Motor neuron (in vitro differentiated cells): ENCODE results near the gene C20orf173. TPM values are rescaled to one million over a fixed set of nuclear protein-coding genes. Genes with fewer than 3 reads are reported as not detected.
"Not testable (repeated sequence)": the region's sequence is repeated elsewhere in the genome, so short reads cannot be mapped to it uniquely, and the experiment has no call there.

Experiments used
- ATAC-seq, 8 experiments: fragments of 200-7000 bp; cut with Tn5 transposase; replicated peaks in 6 of 8; 2 replicates each; pipeline ENCODE4 v1.8.0; 2021; ENCODE audit warnings: mild to moderate bottlenecking in 8 of 8, moderate library complexity in 8 of 8
- H3K27ac ChIP-seq, 2 donors: fragments of 250-450 bp; sonication (Bioruptor Pico); 2 replicates each; pipeline ENCODE4 v1.9.0; 2021; ENCODE audit warnings: antibody characterized with exemption in 2 of 2, mild to moderate bottlenecking in 2 of 2, moderate library complexity in 1 of 2
- H3K4me1 ChIP-seq, 2 donors: fragments of 250-450 bp; sonication (Bioruptor Pico); replicated peaks in 1 of 2; 2 replicates each; pipeline ENCODE4 v1.6.1; 2021; ENCODE audit warnings: antibody characterized with exemption in 2 of 2, mild to moderate bottlenecking in 2 of 2, moderate library complexity in 1 of 2
- H3K4me3 ChIP-seq, 5 donors: fragments of 250-450 bp; sonication (Bioruptor Pico); 2 replicates each; pipeline ENCODE4 v1.9.0; 2021; ENCODE audit warnings: antibody characterized with exemption in 5 of 5, mild to moderate bottlenecking in 5 of 5, moderate library complexity in 4 of 5
- WGBS, 10 experiments: fragments of 450-650 bp; shearing (Covaris generic); methylation state at CpG; one replicate each; pipeline ENCODE4 v1.0.0; 2022; 5-methylcytosine and 5-hydroxymethylcytosine counted together
- in situ Hi-C, 9 experiments: fragments of 400-800 bp; cut with MboI; loops; one replicate each; pipeline ENCODE4 v1.15.0; 2021; ENCODE audit warnings: low sequenced_read_pairs in 9 of 9, low pct_unique_long_range_greater_than_20kb in 2 of 9; ENCODE audit not compliant: unreplicated experiment in 9 of 9
- total RNA-seq, 8 experiments: library from RNA; unstranded; fragments of 300-600 nt; gene quantifications; 2 replicates each; pipeline versions ENCODE4 v1.2.3 to v1.2.4, GENCODE V29; 2022

The C20orf173 gene
- total RNA-seq, 8 experiments from 2014 or later: 0.31 TPM; not detected in 7

- ATAC-seq: no peak
- H3K4me1 ChIP-seq: no peaks in the 10 kb centered on the region
- no peak overlapping the region for H3K4me3 ChIP-seq
- H3K27ac ChIP-seq: no peak overlapping the region
- 50 to 81% methylated on average over 4 to 5 of the region's 18 CpGs; no CpG with 5 or more reads in 8 of the 10 experiments for WGBS, 10 experiments
- in situ Hi-C loops: no loop called here
Observed at GRCh38 chr20:35560105-35560511, 30.7 kb upstream of the C20orf173 start.

- Histone ChIP-seq H3K4me3 (no peak overlapping the region), H3K4me1 (no peaks in the 10 kb centered on the region), H3K27ac (no peak overlapping the region)
- ATAC-seq: no peak
- WGBS, 10 experiments: 92 to 100% (median 98%) methylated on average over 2 to 8 of the region's 24 CpGs; no CpG with 5 or more reads in 6 of the 10 experiments
- in situ Hi-C loops: no loop called here
Observed at GRCh38 chr20:35559042-35559693, 29.7 kb upstream of the C20orf173 start.

GRCh38 chr20:35558451-35558850 lies 29.0 kb upstream of the C20orf173 start:
- in situ Hi-C loops: no loop called here
- H3K4me3 ChIP-seq: no peak overlapping the region
- H3K4me1 ChIP-seq: no peaks in the 10 kb centered on the region
- ATAC-seq: no peak
- WGBS, 10 experiments: 17 to 100% (median 83%) methylated on average over 1 to 2 of the region's 4 CpGs; no CpG with 5 or more reads in 6 of the 10 experiments
- no peak overlapping the region for H3K27ac ChIP-seq

- in situ Hi-C loops: no loop called here
- 100% methylated on average over 1 of the region's 8 CpGs; no CpG with 5 or more reads in 9 of the 10 experiments for WGBS, 10 experiments
- ATAC-seq: no peak
- H3K4me1 ChIP-seq: no peaks in the 10 kb centered on the region
- no peak overlapping the region for H3K4me3 ChIP-seq
- no peak overlapping the region for H3K27ac ChIP-seq
Observed at GRCh38 chr20:35556871-35557270, 27.4 kb upstream of the C20orf173 start.

GRCh38 chr20:35555951-35556645 lies 26.6 kb upstream of the C20orf173 start:
- ATAC-seq: no peak
- in situ Hi-C loops: no loop called here
- Histone ChIP-seq H3K4me1 (no peaks in the 10 kb centered on the region), H3K4me3 (no peak overlapping the region), H3K27ac (no peak overlapping the region)
- 87 to 100% (median 93%) methylated on average over 1 to 6 of the region's 21 CpGs; no CpG with 5 or more reads in 7 of the 10 experiments for WGBS, 10 experiments

- H3K27ac ChIP-seq, in situ Hi-C loops, ATAC-seq, H3K4me3 ChIP-seq, H3K4me1 ChIP-seq: not testable (repeated sequence)
- 67 to 100% (median 91%) methylated on average over 1 to 4 of the region's 4 CpGs; no CpG with 5 or more reads in 6 of the 10 experiments for WGBS, 10 experiments
Observed at GRCh38 chr20:35555461-35555860, 26.0 kb upstream of the C20orf173 start.

- Histone ChIP-seq H3K4me3 (no peak overlapping the region), H3K27ac (no peak overlapping the region), H3K4me1 (no peaks in the 10 kb centered on the region)
- no peak for ATAC-seq
- WGBS, 10 experiments: 71 to 100% (median 100%) methylated on average over 1 to 2 of the region's 3 CpGs; no CpG with 5 or more reads in 5 of the 10 experiments
- in situ Hi-C loops: no loop called here
Observed at GRCh38 chr20:35552914-35553313, 23.5 kb upstream of the C20orf173 start.

GRCh38 chr20:35551503-35551902 lies 22.1 kb upstream of the C20orf173 start:
- ATAC-seq: peak in 2 of 8 experiments; percentile 54 to 56
- Histone ChIP-seq H3K4me1 (no peaks in the 10 kb centered on the region), H3K4me3 (no peak overlapping the region), H3K27ac (no peak overlapping the region)
- in situ Hi-C loops: no loop called here
- 40 to 100% (median 75%) methylated on average over 1 to 4 of the region's 4 CpGs; no CpG with 5 or more reads in 2 of the 10 experiments for WGBS, 10 experiments

- ATAC-seq: no peak
- in situ Hi-C loops: no loop called here
Observed at GRCh38 chr20:35547329-35547728, 17.9 kb upstream of the C20orf173 start.

GRCh38 chr20:35546127-35546526 lies 16.7 kb upstream of the C20orf173 start:
- H3K4me1 ChIP-seq: peaks cover 5 to 6% of the 10 kb centered on the region in 2 donors
- ATAC-seq: no peak
- H3K4me3 ChIP-seq: no peak overlapping the region
- 56 to 100% (median 83%) methylated on average over 1 of the region's 1 CpG for WGBS, 10 experiments
- in situ Hi-C loops: no loop called here
- no peak overlapping the region for H3K27ac ChIP-seq

More at GRCh38 chr20:35547329-35547728, 17.9 kb upstream of the C20orf173 start:
- WGBS, 10 experiments: 69 to 100% (median 89%) methylated on average over 2 to 5 of the region's 9 CpGs; no CpG with 5 or more reads in 5 of the 10 experiments
- Histone ChIP-seq H3K27ac (no peak overlapping the region), H3K4me1 (peaks cover 5% of the 10 kb centered on the region in 2 donors), H3K4me3 (no peak overlapping the region)

GRCh38 chr20:35544941-35545340 lies 15.5 kb upstream of the C20orf173 start:
- H3K4me3 ChIP-seq, in situ Hi-C loops, H3K27ac ChIP-seq, H3K4me1 ChIP-seq, ATAC-seq: not testable (repeated sequence)
- 80 to 100% (median 92%) methylated on average over 1 to 5 of the region's 7 CpGs; no CpG with 5 or more reads in 7 of the 10 experiments for WGBS, 10 experiments

- H3K4me3 ChIP-seq: no peak overlapping the region
- in situ Hi-C loops: no loop called here
- H3K4me1 ChIP-seq: peaks cover 5 to 8% of the 10 kb centered on the region in 2 donors
- ATAC-seq: no peak
- 92 to 100% (median 100%) methylated on average over 2 to 8 of the region's 16 CpGs; no CpG with 5 or more reads in 5 of the 10 experiments for WGBS, 10 experiments
- H3K27ac ChIP-seq: no peak overlapping the region
Observed at GRCh38 chr20:35544436-35544835, 15.0 kb upstream of the C20orf173 start.

GRCh38 chr20:35542990-35543389 lies 13.5 kb upstream of the C20orf173 start:
- no peak for ATAC-seq
- Histone ChIP-seq H3K27ac (no peak overlapping the region), H3K4me1 (peaks cover 5 to 8% of the 10 kb centered on the region in 2 donors), H3K4me3 (peak overlapping the region in 4 of 5 donors; percentile 65 to 99 (median 94))
- 83 to 100% (median 100%) methylated on average over 1 of the region's 1 CpG; no CpG with 5 or more reads in 6 of the 10 experiments for WGBS, 10 experiments
- in situ Hi-C loops: no loop called here
